SK-N-MC (cell line): ENCODE measurements around the gene ATG10.

ENCODE experiments used
- EZH2 ChIP-seq: fragments of 200-600 bp; sonication (generic); IDR thresholded peaks from one replicate; pipeline ENCODE4 v1.6.1; 2017; ENCODE audit warnings: antibody characterized with exemption
- POLR2AphosphoS5 ChIP-seq: IDR thresholded peaks from 2 replicates; pipeline ENCODE4 v1.6.1; 2012; ENCODE audit warnings: mild to moderate bottlenecking, low read depth, low read length, borderline replicate concordance

DNA sequence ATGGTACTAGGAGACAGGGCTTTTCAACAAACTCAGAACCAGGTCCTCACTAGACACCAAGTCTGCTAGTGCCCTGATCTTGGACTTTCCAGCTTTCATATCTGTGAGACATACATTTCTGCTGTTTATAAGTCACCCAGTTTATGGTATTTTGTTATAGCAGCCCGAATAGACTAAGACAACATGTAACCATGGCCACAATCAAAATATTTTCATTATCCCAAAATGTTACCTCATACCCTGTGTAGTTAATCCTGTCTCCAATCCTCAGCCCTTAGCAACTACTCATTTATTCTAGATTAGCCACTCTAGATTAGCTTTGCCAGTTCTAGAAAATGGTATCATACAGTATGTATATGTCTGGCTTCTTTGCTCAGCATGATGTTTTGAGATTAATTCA lies 6.3 kb upstream of the ATG10 start:
- TF ChIP-seq POLR2AphosphoS5: no peak
- no peak for TF ChIP-seq EZH2
